NAMALWA (cell line): Measurements from ENCODE around the gene MTUS2.
A peak's percentile ranks its signal among the peaks of the same experiment; 100 is the strongest.

Experiments used
- DNase-seq: peaks from one replicate; pipeline ENCODE4 v3.0.0-alpha.2; 2015; ENCODE audit warnings: low spot score

The MTUS2 gene

DNA sequence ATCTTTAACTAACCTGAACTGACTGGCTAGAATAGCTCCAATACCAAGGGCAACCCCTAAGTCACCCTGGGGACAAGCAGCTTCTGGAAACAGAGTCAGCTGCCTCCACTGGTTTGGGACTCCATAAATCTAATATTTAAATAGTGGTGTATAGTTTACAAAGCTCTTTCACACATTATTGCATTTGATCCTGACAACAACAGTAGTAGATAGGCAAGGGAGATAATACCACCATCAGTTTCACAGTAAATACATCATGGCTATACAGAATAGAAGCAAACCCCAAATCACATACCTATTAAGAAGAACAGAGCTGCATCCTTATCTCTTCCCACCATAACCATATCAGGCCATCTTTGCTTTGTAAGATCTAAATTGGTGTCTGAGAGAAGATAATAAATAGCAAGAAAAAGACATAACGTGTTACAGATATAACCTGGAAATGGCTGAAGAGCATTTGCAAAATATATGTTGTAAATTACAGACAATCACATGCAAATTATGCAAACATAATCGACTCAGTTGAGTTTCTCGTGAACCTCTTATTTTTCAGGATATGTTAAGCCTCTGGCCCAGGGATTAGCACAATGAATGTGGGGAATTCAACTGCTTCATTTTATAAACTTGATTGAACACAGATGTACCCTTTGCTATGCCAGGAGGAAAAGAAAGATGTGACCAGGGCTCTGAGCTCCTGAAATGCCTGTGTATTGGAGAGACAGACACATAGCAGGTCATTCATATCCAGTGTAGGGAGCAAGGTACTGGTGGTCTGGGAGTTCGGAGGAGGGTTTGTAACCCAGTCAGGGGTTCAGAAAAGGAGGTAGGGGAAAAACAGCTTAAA lies 632.9 kb downstream of the MTUS2 start:
- DNase-seq = no peak

DNA sequence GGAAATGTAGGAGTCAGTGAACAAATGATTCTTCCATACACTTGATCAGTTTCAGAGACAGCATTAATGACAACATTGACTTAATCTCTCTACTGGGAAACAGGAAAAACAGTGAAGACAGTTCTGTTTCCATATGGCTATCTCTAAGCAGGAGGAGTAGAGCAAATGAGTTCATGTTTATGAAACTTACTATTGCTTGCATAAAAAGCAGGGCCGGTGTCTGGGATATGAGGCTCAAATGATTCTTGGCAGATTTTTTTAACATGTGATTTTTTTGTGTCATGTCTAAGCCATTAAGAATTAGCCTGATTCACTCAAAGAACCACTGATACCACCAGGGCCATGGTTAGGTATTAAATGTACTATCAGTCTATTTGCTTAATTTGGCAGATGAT lies 633.5 kb downstream of the MTUS2 start:
- no peak for DNase-seq

DNA sequence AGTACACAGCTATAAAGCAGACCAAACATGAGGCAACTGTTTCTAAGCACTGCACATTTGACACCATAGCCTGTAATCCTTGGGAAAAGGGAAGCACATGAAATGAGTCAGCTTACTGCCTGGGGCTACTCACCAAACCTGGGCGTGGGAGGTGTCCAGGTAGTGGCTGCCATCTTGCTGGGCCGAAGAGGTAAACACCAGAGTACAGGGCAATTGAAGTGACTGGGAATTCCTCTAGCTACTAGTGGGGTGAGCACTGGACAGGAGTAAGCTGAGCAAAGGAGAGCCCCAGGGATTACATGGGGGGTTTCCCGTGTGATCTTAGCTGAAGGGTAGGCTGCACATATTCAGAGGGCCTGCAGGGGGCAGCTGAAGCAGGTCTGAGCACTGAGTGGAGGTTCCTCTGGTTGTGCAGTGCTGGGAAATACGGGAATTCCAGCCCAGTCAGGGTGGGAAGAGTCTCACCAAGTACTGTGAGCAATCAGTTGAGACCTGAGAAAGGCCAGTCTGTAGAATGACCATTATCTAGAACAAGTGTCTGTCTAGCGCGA lies 634.9 kb downstream of the MTUS2 start:
- peak; percentile 44 for DNase-seq

DNA sequence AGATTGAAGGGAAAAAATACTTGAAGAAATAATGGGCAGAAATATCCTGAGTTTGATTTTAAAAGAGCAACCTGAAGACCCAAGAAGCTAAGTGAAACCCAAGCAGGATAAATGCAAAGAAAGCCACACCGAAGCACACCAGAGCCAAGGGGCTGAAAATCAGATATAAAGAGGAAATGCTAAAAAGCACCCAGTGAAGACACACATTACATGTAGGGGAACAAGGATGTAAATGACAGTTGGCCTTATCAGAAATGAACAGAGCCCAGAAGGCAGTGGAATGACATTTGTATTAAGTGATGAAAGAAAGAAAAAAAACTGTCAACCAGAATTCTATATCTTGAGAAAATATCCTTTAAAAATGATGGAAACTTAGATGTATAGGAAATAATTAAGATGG lies 636.3 kb downstream of the MTUS2 start:
- no peak for DNase-seq

DNA sequence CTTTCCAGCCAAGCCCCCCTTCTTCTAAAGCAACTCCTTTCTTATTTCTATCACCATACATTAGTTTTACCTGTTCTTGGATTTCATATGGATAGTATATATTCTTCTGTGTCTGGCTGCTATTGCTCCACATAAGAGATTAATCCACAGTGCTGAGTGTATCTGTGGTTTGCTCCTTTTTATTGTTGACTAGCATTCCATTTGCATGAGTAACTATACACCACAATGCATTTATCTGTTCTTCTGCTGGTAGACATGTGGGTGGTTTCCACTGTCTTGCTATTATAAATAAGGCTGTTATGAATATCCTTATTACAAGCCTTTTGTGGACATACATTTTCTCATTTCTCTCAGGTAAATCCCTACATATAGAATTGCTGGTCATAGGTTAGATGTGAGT lies 637.2 kb downstream of the MTUS2 start:
- DNase-seq = no peak

DNA sequence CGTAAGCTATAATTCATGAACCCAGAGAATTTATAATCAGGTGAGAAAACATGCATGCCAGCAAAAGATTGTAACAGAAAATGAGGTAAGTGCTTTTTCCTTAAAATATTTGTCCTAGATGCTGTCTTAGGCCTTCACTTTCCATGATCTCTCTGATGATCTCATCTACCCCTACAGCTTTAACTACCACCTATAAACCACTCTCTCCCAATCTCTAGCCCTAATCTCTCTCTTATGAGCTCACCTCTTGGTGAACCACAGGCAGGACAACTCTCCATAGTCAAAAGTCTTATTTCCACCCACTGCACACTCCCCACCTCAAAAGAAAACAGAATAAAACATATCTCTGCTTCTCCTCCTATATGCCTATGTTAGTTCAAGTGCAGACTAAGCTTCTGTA lies 638.3 kb downstream of the MTUS2 start:
- DNase-seq = no peak

DNA sequence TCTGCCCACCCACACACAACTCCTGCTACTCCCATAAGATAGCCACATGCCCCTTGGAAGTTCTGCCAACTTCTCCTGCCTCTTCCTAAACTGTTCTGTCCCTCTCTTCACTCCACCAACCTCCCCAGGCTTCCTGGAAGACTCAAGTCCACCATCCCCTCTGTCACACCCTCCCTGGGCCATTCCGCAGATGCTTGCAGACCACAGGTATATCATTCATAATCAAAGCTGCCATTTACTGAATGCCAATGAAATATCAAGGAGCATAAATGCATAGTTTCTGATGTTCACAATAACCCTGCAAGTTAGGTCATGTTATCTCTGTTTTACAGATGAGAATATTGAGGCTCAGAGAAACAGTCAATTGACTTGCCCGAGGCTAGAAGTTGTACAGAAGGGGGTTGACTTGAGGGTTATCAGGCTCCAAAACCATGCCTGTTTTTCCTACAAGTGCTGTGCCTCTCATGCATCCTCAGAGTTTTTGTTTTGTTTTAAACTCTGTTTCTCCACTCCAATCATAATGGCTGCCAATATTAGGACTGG lies 639.7 kb downstream of the MTUS2 start:
- DNase-seq = no peak

DNA sequence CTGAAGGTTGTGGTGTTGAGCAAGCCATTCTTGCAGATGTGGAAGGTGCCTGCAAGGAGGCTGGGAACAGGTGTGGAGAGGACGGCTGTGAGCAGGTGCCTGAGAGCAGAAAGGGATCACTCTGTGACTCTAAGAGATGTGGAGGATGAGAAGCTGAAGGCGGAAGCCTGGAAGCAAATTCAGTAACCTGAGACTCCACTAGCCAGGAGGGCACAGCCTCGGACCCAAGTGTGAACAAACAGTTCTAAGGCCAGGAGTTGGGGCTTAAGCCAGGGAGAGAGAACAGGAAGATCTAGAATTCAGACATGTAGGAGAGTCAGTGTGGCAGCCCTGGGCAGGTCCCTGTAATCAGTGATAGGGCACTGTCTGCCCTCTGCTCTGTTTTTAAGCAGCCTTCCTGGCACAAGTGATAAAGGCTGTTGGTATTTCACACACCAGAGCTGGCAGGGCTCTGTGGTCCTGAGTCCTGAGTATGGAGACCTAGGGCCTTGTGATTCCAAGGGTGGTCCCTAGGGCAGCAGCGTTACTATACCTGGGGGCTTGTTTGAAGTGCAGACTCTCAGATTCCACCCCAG lies 644.1 kb downstream of the MTUS2 start:
- DNase-seq = no peak

DNA sequence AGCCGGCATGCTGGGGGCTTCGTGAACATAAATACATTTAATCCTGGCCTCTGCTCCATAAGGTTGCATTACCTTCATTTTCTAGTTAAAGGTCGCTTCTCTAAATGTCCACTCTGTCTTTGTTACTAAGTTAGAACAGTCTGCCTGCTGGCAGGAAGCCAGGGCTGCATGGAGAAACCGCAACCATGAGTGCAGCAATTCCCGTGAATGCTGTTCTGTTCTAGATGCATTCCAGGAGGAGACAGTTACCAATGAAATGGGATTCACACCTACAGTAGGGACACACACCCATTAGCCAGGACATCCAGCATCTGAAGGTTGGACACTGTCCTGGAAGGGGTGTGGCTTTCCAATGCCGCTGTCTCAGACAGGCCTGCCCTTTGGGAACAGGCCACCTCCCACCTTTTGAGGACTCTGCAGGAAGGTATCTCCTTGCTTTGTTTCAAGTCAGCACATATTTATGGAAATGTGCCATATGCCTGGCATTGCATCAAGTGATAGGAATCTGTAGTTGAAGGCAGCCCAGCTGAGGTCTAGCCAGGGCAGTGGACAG lies 645.7 kb downstream of the MTUS2 start:
- DNase-seq = no peak

DNA sequence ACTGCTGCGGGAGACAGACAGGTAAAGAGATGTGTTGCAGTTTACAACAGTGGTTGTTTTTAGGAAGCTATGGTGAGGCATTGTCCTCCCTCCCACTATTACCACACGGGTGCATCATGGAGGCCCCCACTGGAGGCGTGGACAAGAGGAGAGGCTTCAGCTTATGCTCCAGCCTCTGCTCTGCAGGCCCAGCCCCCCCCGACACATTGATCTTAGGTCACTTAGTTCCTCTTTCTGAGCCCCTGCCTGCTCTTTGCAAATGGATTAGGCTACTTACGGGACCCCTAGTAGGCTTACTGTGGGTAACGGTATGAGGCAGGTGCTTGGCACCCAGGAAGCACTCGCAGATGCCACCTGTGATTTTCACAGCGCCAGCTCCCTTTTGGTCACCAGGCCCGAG lies 651.4 kb downstream of the MTUS2 start:
- DNase-seq = peak; percentile 12

DNA sequence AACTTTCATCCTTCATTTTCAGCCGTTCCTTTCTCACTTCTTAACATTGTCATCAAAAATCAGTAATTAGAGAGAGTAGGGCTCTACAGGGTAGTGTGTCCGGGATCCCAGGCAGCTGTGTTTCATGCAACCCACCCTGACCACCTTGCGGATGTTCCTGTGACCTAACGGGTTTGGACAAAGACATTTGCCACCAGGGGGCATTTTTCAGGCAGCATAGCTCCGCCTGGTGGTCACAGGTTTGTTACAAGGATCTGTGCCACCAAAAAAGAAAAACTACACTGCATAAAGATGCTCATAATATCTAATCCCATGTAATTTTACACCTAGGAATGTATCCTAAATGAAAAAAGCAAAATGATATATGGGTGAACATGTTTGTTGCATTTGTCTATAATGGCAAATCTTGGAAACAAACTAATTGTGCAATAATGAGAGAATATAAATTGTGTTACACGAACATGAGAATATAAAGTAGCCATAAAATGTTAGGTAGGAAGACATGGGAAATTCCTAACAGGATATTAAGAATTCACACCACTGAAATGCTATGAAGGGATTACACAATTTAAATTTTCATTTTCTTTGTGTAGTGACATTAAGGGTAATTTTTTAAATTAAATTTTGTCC lies 652.3 kb downstream of the MTUS2 start:
- peak; percentile 82 for DNase-seq

DNA sequence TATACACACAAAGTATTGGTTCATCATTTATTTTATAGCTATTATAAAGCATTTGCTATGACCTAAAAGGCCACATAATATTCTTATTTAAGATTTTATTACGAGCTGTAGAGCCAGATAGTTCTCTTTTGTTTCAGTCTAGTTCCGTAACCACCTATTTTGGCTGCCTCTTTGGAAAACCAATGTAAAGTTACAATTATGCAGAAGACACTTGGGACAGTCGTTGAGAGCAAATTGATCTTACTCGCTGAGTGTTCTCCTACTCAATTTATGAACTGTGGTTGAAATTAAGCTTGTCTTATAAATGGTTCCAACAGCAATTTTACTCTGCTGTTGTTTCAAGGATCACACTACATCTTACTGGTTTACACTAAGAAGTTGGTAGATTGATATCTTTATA lies 653.0 kb downstream of the MTUS2 start:
- DNase-seq = no peak

DNA sequence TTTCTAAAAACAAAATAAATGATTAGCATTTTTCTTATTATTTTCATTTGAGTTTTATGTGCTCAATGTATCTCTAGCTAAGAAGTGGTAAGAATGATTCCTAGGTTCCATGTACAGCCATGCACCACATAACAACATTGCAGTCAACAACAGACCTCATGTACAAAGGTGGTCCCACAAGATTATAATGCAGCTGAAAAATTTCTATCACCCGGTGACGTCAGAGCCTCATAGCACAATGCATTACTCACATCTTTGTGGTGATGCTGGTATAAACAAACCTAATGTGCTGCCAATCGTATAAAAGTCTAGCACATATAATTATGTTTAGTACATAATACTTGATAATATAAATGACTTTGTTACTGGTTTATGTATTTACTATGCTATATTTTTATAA lies 654.9 kb downstream of the MTUS2 start:
- no peak for DNase-seq

DNA sequence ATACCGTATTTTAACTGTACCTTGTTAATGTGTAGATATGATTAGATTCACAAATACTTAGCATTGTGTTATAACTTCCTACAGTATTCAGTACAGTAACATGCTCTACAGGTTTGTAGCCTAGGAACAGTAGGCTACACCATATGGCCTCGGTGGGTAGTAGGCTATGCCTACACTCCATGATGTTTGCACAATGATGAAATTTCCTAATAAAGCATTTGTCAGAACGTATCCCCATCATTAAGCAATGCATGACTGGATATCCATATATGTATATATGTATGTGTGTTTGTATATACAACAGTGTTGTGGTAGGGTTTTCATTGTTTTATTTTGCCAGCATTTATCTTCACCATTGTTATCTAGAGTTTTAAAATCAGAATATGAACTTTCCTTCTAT lies 655.9 kb downstream of the MTUS2 start:
- no peak for DNase-seq

DNA sequence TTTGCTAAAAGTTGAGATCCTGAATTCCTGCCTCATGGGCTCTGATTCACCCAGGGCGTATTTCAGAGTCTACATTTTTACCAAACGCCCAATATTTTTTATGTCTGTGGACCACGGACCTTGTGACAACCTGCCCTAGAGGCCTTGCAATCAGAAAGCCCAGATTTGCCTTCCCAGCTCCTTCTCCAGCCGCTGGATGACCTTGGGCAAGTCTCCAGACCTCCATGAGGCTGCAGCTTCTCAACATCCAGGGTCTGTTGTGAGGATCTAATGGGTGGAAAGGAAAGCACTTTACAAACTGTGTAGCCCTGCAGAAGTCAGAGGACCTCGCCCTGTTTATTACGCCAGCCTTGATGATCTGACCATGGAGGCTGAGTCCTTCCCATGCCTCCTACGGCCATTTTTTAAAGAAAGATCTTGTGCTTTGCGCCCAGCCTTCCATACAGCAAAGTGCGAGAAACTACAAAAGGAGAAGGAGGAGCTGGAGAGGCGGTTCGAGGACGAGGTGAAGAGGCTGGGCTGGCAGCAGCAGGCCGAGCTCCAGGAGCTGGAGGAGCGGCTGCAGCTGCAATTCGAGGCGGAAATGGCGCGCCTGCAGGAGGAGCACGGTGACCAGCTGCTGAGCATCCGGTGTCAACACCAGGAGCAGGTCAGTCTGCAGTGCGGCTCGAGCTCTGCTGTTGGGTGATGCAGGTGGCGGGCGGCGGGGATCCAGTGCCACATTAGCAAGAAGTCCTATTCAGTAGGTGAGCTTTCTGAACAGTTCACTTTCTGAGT lies 659.8 kb downstream of the MTUS2 start:
- DNase-seq = no peak

DNA sequence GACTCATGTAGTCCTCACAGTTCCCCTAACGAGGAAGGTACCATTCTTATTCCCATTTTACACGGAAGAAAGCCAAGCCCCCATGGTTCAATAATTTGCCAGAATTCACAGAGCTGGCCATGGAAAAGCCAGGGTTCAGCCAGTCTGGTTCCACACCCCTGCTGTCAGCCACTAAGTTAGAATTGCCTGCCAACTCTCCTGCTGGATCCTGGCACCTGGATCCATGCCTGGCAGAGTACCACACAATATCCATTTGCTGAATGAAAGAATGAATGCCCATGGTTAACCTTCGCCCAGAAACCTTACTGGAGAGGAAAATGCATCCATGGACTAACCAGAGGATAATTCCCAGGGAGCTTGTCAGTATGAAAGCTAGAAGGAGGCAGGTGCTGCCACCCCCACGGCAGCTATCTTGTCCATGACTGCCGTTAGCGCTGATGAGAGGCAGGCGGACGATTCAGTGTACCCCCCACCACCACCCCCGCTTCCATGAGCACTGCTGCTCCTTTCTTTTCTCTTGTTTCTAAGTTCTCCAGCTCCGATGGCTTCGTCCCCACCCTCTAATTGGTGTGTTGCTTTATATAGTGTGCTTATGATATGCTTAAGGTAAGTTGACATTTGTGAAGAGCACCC lies 660.9 kb downstream of the MTUS2 start:
- DNase-seq = no peak

DNA sequence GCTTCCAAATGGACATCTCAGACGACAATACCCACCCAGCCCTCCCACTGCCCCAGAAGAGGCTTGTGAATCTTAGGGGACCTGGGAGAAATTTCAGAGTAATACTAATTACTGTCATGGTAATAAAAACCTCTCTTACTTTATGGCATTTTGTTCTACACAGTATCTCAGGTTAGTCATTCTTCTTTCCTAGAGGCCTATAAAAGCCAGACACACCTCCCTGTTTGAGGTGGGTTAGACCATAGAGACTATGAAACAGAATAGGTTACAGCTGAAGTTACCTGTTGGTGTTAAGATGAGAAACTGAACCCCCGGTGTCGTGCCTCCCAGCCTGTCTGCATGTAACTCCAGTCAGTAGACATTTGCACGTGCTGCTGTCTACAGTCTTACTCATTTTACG lies 661.5 kb downstream of the MTUS2 start:
- DNase-seq = no peak

DNA sequence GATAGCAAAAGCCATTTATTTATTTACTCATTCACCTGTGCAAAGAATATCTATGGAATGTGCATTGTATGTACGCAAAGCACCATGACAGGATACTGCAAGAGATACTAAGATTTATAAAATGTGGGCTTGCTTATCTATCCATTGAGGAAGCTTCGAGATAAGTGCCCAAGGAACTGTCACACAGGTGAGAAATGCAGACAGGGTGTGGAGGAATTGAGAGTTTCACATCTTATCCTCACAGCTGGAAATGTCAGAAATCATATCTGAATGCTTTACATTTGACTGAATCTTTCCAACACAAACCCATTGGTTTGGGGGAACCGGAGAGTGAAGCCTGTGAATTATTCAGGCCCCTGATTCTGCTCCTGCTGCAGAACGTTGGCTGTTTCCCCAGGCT lies 662.4 kb downstream of the MTUS2 start:
- DNase-seq = no peak

DNA sequence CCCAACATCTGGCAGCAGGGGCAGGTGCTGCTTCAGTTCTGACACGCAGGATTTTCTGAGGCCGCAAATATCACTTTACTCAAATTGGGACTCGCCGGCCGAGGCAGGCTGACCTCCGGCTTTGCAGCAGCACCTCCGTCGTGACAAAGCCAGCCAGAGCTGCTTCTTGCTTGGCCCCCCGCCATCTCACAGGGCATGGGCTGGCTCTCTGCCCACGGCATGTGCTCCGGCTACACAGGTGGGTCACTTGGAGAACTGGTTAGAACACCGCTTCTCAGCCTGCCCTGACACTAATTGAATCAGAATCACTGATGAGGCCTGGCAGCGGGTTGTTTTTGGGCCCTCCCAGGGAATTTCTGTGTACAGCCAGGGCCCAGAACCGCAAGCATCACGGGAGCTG lies 663.1 kb downstream of the MTUS2 start:
- DNase-seq = no peak

DNA sequence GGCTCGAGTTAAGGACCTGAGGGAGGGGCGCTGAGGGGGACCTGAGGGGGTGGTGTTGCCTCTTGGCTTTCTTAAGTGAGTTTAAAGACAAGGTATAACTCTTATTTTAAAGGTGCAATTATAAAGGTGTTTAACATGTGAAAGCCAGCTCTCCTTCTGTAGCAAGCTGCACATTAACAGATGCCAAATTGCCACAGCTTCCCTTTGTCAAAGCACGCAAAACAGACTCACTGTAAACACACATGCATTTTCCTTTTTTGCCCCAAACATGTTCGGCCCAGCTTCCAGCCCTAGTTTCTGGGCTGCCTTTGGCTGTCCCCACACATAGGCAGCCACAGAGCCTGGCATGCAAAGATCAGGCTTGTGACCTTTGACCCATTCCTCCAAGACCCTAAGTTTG lies 663.5 kb downstream of the MTUS2 start:
- no peak for DNase-seq

DNA sequence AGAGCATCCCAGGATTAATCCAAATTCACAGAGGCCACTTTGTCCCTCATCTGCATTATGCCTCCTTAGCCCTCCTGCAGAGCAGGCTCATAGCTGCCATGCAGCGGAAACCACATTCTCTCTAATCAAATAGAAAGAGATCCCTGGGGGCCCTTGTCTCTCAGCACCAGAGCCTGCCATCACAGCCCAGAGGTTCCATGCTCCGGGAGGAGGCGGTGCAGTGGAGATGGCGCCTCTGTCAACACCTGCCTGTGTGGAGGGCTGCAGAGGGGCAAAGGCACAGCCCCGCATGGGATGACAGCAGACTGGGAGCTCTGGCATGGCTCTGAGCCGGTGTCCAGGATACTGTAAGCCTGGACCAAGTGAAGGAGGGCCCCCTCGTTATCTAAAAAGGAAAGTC lies 664.1 kb downstream of the MTUS2 start:
- DNase-seq = peak; percentile 51
